HL-60 (cell line): ENCODE measurements around the gene CLIC4.

Experiments
- DNase-seq, 2 experiments: peaks; one replicate each; pipeline ENCODE4 v3.0.0-alpha.2; 2010 to 2020; ENCODE audit warnings: low read depth in 1 of 2, low spot score in 1 of 2
- H3K27ac ChIP-seq: fragments of 250-450 bp; sonication (Bioruptor Pico); replicated peaks from 2 replicates; pipeline ENCODE4 v1.5.1; 2020; ENCODE audit warnings: mild to moderate bottlenecking, moderate library complexity
- H3K27me3 ChIP-seq: fragments of 250-450 bp; sonication (Bioruptor Pico); 2 replicates; pipeline ENCODE4 v1.5.1; 2021; ENCODE audit warnings: mild to moderate bottlenecking, moderate library complexity; ENCODE audit not compliant: insufficient read depth, poor library complexity, severe bottlenecking
- H3K4me3 ChIP-seq: replicated peaks from 2 replicates; pipeline ENCODE4 v1.5.1; 2011; ENCODE audit warnings: mild to moderate bottlenecking, control low read depth, low read length; ENCODE audit not compliant: insufficient read depth
- CTCF ChIP-seq: IDR thresholded peaks from one replicate; pipeline ENCODE4 v1.5.1; 2011; ENCODE audit warnings: low read length, control low read depth, inconsistent platforms; ENCODE audit not compliant: insufficient read depth
- GABPA ChIP-seq: IDR thresholded peaks from 2 replicates; pipeline ENCODE4 v1.6.1; 2012; ENCODE audit warnings: low read depth
- POLR2AphosphoS5 ChIP-seq: IDR thresholded peaks from 2 replicates; pipeline ENCODE4 v1.6.1; 2012; ENCODE audit warnings: low read depth
- REST ChIP-seq: IDR thresholded peaks from 2 replicates; pipeline ENCODE4 v1.6.1; 2012; ENCODE audit warnings: low read depth; ENCODE audit not compliant: insufficient replicate concordance
- SPI1 ChIP-seq: IDR thresholded peaks from 2 replicates; pipeline ENCODE4 v1.6.1; 2012; ENCODE audit warnings: low read depth, mild to moderate bottlenecking, borderline replicate concordance

CLIC4 gene

GRCh38 chr1:24761582-24761981 is 16.3 kb downstream of the CLIC4 start:
- no peaks in the 10 kb centered on the region for H3K27me3 ChIP-seq
- no peak for DNase-seq
- H3K4me3 ChIP-seq = no peak overlapping the region
- peak overlapping the region; percentile 69; the same call in 1 of the 2 replicates for H3K27ac ChIP-seq
- TF ChIP-seq SPI1 (no peak), REST (no peak), GABPA (no peak), CTCF (no peak)

GRCh38 chr1:24762133-24762676 is 17.0 kb downstream of the CLIC4 start:
- no peaks in the 10 kb centered on the region for H3K27me3 ChIP-seq
- no peak overlapping the region for H3K4me3 ChIP-seq
- H3K27ac ChIP-seq = peak overlapping the region; percentile 69
- DNase-seq = peak in 1 of 2 experiments; percentile 71
- TF ChIP-seq GABPA (no peak), SPI1 (peak; percentile 96), CTCF (no peak), REST (no peak), POLR2AphosphoS5 (no peak)

- no peak overlapping the region for H3K27ac ChIP-seq
- no peak overlapping the region for H3K4me3 ChIP-seq
- DNase-seq = no peak
- no peaks in the 10 kb centered on the region for H3K27me3 ChIP-seq
- TF ChIP-seq CTCF (no peak), SPI1 (no peak), REST (no peak), GABPA (no peak), POLR2AphosphoS5 (no peak)
These were observed 18.4 kb downstream of the CLIC4 start for GRCh38 chr1:24763671-24764070.
